ENCODE results near the gene RELA. TPM values are rescaled to one million over a fixed set of nuclear protein-coding genes. Genes with fewer than 3 reads are reported as not detected.
"Not testable (repeated sequence)": the region's sequence is repeated elsewhere in the genome, so short reads cannot be mapped to it uniquely, and the experiment has no call there.

Gene RELA
- total RNA-seq, 1 donor from 2014 or later, result 84.2 TPM

GRCh38 chr11:65672180-65672860, 9.6 kb upstream of the RELA start:
- DNase-seq (ENCODE audit: low spot score), result no peak

- no peak for DNase-seq (ENCODE audit: low spot score)
Measured at GRCh38 chr11:65663639-65664200, 1.0 kb upstream of the RELA start.

- DNase-seq (ENCODE audit: low spot score), result no peak
Measured at GRCh38 chr11:65662247-65662798, 393 bp downstream of the RELA start.

- DNase-seq (ENCODE audit: low spot score), result no peak
Measured at GRCh38 chr11:65661599-65662246, 993 bp downstream of the RELA start.

DNA sequence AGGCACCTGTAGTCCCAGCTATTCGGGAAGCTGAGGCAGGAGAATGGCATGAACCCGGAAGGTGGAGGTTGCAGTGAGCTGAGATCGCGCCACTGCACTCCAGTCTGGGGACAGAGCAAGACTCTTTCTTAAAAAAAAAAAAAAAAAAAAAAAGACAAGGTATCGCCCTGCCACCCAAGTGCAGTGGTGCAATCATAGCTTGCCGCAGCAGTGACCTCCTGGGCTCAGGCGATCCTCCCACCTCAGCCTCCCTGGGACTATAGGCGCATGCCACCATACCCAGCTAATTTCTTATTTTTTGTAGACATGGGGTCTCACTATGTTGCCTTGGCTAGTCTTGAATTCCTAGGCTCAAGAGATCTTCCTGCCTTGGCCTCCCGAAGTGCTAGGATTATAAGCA, 1.8 kb downstream of the RELA start:
- not testable (repeated sequence) for DNase-seq (ENCODE audit: low spot score)

GRCh38 chr11:65660038-65660437, 2.7 kb downstream of the RELA start:
- no peak for DNase-seq (ENCODE audit: low spot score)

- peak; percentile 10 for DNase-seq (ENCODE audit: low spot score)
Measured at GRCh38 chr11:65658174-65659021, 4.3 kb downstream of the RELA start.

GRCh38 chr11:65657426-65657825, 5.3 kb downstream of the RELA start:
- DNase-seq (ENCODE audit: low spot score), result no peak

DNA sequence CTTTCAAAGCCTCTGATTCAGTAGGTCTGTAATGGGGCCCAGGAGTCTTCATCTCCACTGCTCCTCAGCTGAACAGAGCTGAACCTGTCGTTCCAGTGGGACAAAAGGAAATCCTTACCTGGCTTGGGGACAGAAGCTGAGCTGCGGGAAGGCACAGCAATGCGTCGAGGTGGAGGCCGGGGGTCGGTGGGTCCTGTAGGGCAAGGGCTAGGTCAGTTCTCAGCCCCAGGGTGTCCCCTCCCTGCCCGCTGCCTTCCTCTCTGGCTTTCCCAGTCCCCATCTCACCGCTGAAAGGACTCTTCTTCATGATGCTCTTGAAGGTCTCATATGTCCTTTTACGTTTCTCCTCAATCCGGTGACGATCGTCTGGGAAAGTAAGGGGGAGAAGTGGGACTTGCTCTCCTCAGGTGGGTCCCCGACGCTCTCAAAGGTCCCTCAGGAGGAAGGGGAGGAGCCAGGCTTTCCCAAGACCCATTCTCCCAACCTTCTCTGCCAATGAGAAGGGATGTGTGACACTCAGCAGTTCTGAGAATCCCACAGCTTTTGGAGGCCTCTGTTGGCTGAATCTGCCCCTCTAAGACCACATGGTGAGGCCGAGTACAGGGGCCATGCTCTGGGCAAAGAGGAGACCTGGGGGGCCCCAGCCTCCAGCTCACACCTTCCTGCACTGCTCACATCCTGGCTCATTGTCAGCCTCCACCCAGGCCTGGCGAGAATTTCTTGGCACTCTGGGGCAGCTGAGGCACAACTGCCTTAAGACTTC, 7.0 kb downstream of the RELA start:
- DNase-seq (ENCODE audit: low spot score), result peak; percentile 9

- DNase-seq (ENCODE audit: low spot score), result no peak
Measured at GRCh38 chr11:65654375-65655349, 8.1 kb downstream of the RELA start.

- peak; percentile 17 for DNase-seq (ENCODE audit: low spot score)
Measured at GRCh38 chr11:65653229-65654225, 9.2 kb downstream of the RELA start.

GRCh38 chr11:65652511-65653228, 10.0 kb downstream of the RELA start:
- DNase-seq (ENCODE audit: low spot score), result peak; percentile 95

GRCh38 chr11:65651589-65652510, 10.9 kb downstream of the RELA start:
- DNase-seq (ENCODE audit: low spot score), result peak; percentile 69

DNA sequence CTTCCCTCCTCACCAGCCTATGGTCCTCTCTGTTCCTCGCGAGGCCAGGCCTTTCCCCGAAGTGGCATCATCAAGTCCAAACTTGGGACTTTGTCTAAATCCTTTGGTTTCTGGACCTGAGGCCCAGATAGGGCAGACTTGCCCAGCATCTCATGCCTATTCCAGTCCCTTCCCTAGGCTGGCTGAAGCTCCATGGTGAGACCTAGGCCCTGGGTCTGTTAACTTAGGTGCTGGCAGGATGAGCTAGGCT, 11.5 kb downstream of the RELA start:
- no peak for DNase-seq (ENCODE audit: low spot score)

GRCh38 chr11:65650547-65651338, 12.0 kb downstream of the RELA start:
- DNase-seq (ENCODE audit: low spot score), result no peak

Measured in mucosa of gallbladder (tissue), 1 donor.